HL-60/S4 treated with retinoic acid at 250 ng/mL for 4 days and 3 days (cell line): Measurements from ENCODE around the gene SLU7.

Source experiments
- in situ Hi-C: fragments of 300-500 bp; cut with MboI; formaldehyde crosslinking; loops from 2 replicates; pipeline ENCODE4 v1.7.0; 2022; ENCODE audit warnings: low sequenced_read_pairs

The SLU7 gene

GRCh38 chr5:160420331-160420610 is 1.4 kb upstream of the SLU7 start:
- in situ Hi-C loops, result no loop called here

- in situ Hi-C loops, result no loop called here
Measured at GRCh38 chr5:160419458-160420330, 813 bp upstream of the SLU7 start.

- in situ Hi-C loops, result no loop called here
Measured at GRCh38 chr5:160399402-160400353, 19.2 kb downstream of the SLU7 start, which contains the start of gene FAM200C. Gene FAM200C, minus strand, starts transcription at chr5:160400054. Its CDS starts 4,564 bp downstream, at chr5:160395490.

GRCh38 chr5:160398806-160399205 is 20.1 kb downstream of the SLU7 start:
- in situ Hi-C loops, result no loop called here

- in situ Hi-C loops, result no loop called here
Measured at GRCh38 chr5:160397492-160397891, 21.4 kb downstream of the SLU7 start.

GRCh38 chr5:160395111-160395510 is 23.8 kb downstream of the SLU7 start:
- in situ Hi-C loops, result no loop called here

- in situ Hi-C loops, result no loop called here
Measured at GRCh38 chr5:160390787-160391696, 27.8 kb downstream of the SLU7 start.

GRCh38 chr5:160387445-160387844 is 31.4 kb downstream of the SLU7 start:
- in situ Hi-C loops, result no loop called here

- in situ Hi-C loops, result no loop called here
Measured at GRCh38 chr5:160385496-160385895, 33.4 kb downstream of the SLU7 start.

GRCh38 chr5:160384681-160385080 is 34.2 kb downstream of the SLU7 start:
- in situ Hi-C loops, result no loop called here

GRCh38 chr5:160382346-160382745 is 36.5 kb downstream of the SLU7 start:
- in situ Hi-C loops, result no loop called here

- in situ Hi-C loops, result no loop called here
Measured at GRCh38 chr5:160380041-160380440, 38.8 kb downstream of the SLU7 start.

GRCh38 chr5:160379511-160379910 is 39.4 kb downstream of the SLU7 start:
- in situ Hi-C loops, result no loop called here

GRCh38 chr5:160378330-160378729 is 40.6 kb downstream of the SLU7 start:
- in situ Hi-C loops, result no loop called here

GRCh38 chr5:160377651-160378050 is 41.2 kb downstream of the SLU7 start:
- in situ Hi-C loops, result no loop called here

- in situ Hi-C loops, result no loop called here
Measured at GRCh38 chr5:160376416-160376815, 42.5 kb downstream of the SLU7 start.

GRCh38 chr5:160375701-160376100 is 43.2 kb downstream of the SLU7 start:
- in situ Hi-C loops, result no loop called here

- in situ Hi-C loops, result no loop called here
Measured at GRCh38 chr5:160375166-160375565, 43.7 kb downstream of the SLU7 start.

GRCh38 chr5:160371294-160371693 is 47.6 kb downstream of the SLU7 start:
- in situ Hi-C loops, result no loop called here

GRCh38 chr5:160370713-160371034 is 48.2 kb downstream of the SLU7 start:
- in situ Hi-C loops, result no loop called here
